Esophagus muscularis mucosa (tissue), 4 donors: ENCODE measurements around the gene MEF2A. TPM values are rescaled to one million over a fixed set of nuclear protein-coding genes. Genes with fewer than 3 reads are reported as not detected.

Experiments
- DNase-seq: peaks from one replicate; pipeline ENCODE4 v3.0.0-alpha.2; 2017; ENCODE audit errors: extremely low spot score
- H3K27ac ChIP-seq, 4 donors: fragments of 200-600 bp; sonication (generic); replicated peaks in 1 of 4; 1 replicate in 3 of 4; 2 replicates in 1 of 4; pipeline ENCODE4 v1.5.1; 2016 to 2019; ENCODE audit warnings: mild to moderate bottlenecking in 1 of 4
- H3K27me3 ChIP-seq, 4 donors: fragments of 200-600 bp; sonication (generic); one replicate each; pipeline versions ENCODE4 v1.5.1 to v1.6.0; 2016 to 2019
- H3K36me3 ChIP-seq, 4 donors: fragments of 200-600 bp; sonication (generic); one replicate each; pipeline ENCODE4 v1.5.1; 2016 to 2019
- H3K4me1 ChIP-seq, 4 donors: fragments of 200-600 bp; sonication (generic); one replicate each; pipeline ENCODE4 v1.5.1; 2016 to 2019
- H3K4me3 ChIP-seq, 4 donors: fragments of 200-600 bp; sonication (generic); 1 replicate in 2 of 4; 2 replicates in 2 of 4; pipeline ENCODE4 v1.5.1; 2016 to 2019; ENCODE audit warnings: mild to moderate bottlenecking in 4 of 4, moderate library complexity in 1 of 4
- H3K9me3 ChIP-seq, 4 donors: fragments of 200-600 bp; sonication (generic); 1 replicate in 3 of 4; 2 replicates in 1 of 4; pipeline ENCODE4 v1.5.1; 2016 to 2019
- EP300 ChIP-seq: sonication (generic); formaldehyde crosslinking; IDR thresholded peaks from one replicate; pipeline ENCODE4 v1.6.1; 2017; ENCODE audit warnings: antibody characterized with exemption
- POLR2A ChIP-seq: fragments of 450-650 bp; IDR thresholded peaks from one replicate; pipeline ENCODE4 v1.6.1; 2017; ENCODE audit warnings: antibody characterized with exemption, moderate library complexity, mild to moderate bottlenecking, low read depth
- POLR2AphosphoS5 ChIP-seq, 2 donors: sonication (generic); formaldehyde crosslinking; IDR thresholded peaks; one replicate each; pipeline ENCODE4 v1.6.1; 2017; ENCODE audit warnings: antibody characterized with exemption in 2 of 2
- WGBS: methylation state at CpG from one replicate; pipeline ENCODE4 v1.1.5; 2018; 5-methylcytosine and 5-hydroxymethylcytosine counted together
- intact Hi-C: fragments of 100-400 bp; cut with DNase I; formaldehyde crosslinking; loops from one replicate; pipeline ENCODE4 v1.15.1; 2023
- total RNA-seq, 4 donors: library from RNA; depleted of rRNA; stranded (reverse); fragments of >200 nt; gene quantifications; one replicate each; pipeline versions ENCODE4 v1.1.0 to v1.2.1, GENCODE V29; 2016
- TF ChIP-seq, protein P1 (sequence below), 3 experiments: fragments of 200-600 bp in 2 of 3; fragments of 450-650 bp in 1 of 3; sonication (generic) in 2 of 3; IDR thresholded peaks; one replicate each; pipeline ENCODE4 v1.5.1; 2017 to 2019; ENCODE audit warnings: antibody characterized with exemption in 3 of 3, mild to moderate bottlenecking in 2 of 3, moderate library complexity in 1 of 3

The MEF2A gene
- total RNA-seq, 4 donors from 2014 or later: 63.1 to 76.7 (median 73.3) TPM

DNA sequence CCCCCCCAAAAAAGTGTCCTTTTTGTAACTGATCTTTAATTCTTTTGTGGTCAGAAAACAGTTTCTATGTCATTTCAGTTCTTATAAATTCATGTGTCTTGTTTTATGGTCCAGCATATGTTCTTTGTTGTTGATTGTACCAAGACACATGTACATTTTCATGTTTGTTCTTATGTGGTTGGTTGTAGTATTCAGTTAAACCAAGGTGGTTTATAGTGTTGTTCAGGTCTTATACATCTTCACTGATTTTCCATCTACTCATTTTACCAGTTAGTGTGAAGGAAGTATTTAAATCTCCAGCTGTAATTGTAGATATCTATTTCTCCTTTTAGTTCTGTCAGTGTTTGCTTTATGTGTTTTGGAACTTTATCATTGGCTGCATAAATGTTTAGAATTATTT is 24.0 kb downstream of the MEF2A start:
- intact Hi-C loops: no loop called here
- DNase-seq: no peak
- TF ChIP-seq, protein P1, sequence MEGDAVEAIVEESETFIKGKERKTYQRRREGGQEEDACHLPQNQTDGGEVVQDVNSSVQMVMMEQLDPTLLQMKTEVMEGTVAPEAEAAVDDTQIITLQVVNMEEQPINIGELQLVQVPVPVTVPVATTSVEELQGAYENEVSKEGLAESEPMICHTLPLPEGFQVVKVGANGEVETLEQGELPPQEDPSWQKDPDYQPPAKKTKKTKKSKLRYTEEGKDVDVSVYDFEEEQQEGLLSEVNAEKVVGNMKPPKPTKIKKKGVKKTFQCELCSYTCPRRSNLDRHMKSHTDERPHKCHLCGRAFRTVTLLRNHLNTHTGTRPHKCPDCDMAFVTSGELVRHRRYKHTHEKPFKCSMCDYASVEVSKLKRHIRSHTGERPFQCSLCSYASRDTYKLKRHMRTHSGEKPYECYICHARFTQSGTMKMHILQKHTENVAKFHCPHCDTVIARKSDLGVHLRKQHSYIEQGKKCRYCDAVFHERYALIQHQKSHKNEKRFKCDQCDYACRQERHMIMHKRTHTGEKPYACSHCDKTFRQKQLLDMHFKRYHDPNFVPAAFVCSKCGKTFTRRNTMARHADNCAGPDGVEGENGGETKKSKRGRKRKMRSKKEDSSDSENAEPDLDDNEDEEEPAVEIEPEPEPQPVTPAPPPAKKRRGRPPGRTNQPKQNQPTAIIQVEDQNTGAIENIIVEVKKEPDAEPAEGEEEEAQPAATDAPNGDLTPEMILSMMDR (IDR thresholded peaks at IDR 0.05): no peak
- TF ChIP-seq POLR2AphosphoS5 (IDR thresholded peaks at IDR 0.05) (no peak), EP300 (no peak), POLR2A (no peak)
- no peaks in the 10 kb centered on the region for H3K27me3 ChIP-seq
- peaks cover 29 to 42% (median 34%) of the 10 kb centered on the region in 4 donors for H3K4me1 ChIP-seq
- H3K27ac ChIP-seq: no peak overlapping the region
- H3K36me3 ChIP-seq: no peaks in the 10 kb centered on the region
- peaks cover 0 to 18% (median 6%) of the 10 kb centered on the region in 4 donors for H3K9me3 ChIP-seq
- no peak overlapping the region for H3K4me3 ChIP-seq

DNA sequence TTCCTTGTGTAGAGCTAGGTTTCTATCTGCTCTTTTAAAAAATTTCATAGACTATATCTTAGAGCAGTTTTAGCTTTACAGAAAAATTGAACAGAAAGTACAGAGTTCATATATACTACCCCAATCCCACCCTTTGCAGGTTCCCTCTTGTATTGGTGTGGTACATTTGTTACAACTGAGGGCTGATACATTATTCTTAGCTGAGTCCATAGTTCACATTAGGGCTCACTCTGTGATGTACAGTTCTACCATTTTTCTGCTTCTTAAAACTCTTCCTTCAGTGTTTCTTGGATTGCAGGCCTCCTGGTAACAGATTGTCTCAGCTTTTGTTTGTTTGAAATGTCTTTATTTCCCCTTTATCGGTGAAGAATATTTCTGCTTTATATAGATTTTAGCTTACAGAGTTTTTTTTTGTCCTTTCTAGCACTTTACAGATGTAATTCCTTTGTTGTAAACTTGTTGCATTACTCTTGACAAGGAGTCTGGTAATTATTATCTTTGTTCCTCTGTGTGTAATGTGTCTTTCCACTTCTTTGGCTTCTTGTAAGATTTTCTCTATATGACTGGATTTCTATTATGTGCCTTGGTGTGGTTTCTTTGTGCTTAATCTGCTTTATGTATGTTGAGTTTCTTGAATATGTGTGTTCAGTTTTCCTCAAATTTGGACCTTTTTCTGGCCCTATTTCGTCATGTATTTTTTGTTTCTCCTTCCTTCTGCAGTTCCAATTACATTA is 25.3 kb downstream of the MEF2A start:
- Histone ChIP-seq H3K36me3 (no peaks in the 10 kb centered on the region), H3K27ac (no peak overlapping the region), H3K27me3 (no peaks in the 10 kb centered on the region), H3K4me3 (no peak overlapping the region), H3K4me1 (peaks cover 40 to 53% (median 43%) of the 10 kb centered on the region in 4 donors), H3K9me3 (peaks cover 0 to 12% (median 4%) of the 10 kb centered on the region in 4 donors)
- WGBS: 87% methylated on average over 2 of the region's 2 CpGs
- no peak for TF ChIP-seq EP300
- no peak for TF ChIP-seq POLR2A
- TF ChIP-seq, protein P1 (IDR thresholded peaks at IDR 0.05): no peak
- TF ChIP-seq POLR2AphosphoS5 (IDR thresholded peaks at IDR 0.05): no peak
- DNase-seq: no peak
- intact Hi-C loops: no loop called here

DNA sequence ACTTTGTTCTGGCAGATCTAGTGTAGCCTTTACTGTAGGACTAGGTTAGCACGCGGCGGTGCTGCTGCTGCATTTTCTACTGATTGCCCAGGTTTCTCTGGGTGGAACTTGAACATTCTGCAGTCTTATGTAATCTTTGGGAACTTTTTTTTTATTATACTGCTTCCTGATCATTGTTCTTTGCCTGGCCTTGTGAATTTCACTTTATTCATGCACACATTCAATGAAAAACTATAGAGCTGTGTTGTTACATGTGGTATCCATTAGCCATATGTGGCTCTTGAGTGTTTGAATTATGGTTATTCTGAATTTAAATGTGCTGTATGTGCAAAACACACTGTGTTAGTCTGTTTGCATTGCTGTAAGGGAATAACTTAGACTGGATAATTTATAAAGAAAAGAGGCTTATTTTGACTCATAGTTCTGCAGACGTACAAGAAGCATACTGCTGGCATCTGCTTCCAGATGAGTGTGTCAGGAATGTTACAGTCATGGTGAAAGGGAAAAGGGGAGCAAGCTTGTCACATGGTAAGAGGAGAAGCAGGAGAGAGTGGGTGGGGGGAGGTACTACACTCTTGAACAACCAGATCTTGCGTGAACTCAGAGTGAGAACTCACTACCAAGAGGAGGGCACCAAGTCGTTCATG is 26.5 kb downstream of the MEF2A start:
- TF ChIP-seq POLR2AphosphoS5 (IDR thresholded peaks at IDR 0.05) (no peak), POLR2A (no peak), EP300 (no peak)
- TF ChIP-seq, protein P1 (IDR thresholded peaks at IDR 0.05): no peak
- Histone ChIP-seq H3K27ac (no peak overlapping the region), H3K27me3 (no peaks in the 10 kb centered on the region), H3K9me3 (peaks cover 0 to 5% (median 0%) of the 10 kb centered on the region in 4 donors), H3K4me1 (peaks cover 42 to 61% (median 48%) of the 10 kb centered on the region in 4 donors), H3K36me3 (no peaks in the 10 kb centered on the region), H3K4me3 (no peak overlapping the region)
- intact Hi-C loops: no loop called here
- 76% methylated on average over 6 of the region's 6 CpGs for WGBS
- no peak for DNase-seq

DNA sequence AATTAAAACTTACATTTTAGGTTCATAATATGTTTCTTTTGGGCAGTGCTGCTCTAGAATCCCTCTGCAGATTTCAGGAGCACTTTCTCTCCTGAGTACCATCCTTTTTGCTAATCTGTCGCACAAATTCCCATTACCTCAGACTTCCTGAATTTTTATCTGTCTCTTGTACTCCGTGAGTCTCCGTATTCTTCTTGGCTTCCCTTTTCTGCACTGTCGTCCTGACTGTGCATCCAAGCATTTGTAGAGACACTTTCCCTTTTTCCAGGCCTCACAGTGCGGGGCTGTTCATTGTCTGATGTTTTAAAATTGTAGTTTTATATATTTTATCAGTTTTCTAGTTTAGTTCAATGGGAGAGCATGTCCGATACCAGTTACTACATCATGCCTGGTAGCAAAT is 27.3 kb downstream of the MEF2A start:
- DNase-seq: no peak
- H3K4me1 ChIP-seq: peaks cover 42 to 61% (median 48%) of the 10 kb centered on the region in 4 donors
- H3K27me3 ChIP-seq: no peaks in the 10 kb centered on the region
- no peak overlapping the region for H3K4me3 ChIP-seq
- WGBS: 78% methylated on average over 6 of the region's 6 CpGs
- H3K9me3 ChIP-seq: peaks cover 0 to under 1% (median 0%) of the 10 kb centered on the region in 4 donors
- no peaks in the 10 kb centered on the region for H3K36me3 ChIP-seq
- intact Hi-C loops: no loop called here
- no peak overlapping the region for H3K27ac ChIP-seq
- TF ChIP-seq, protein P1 (IDR thresholded peaks at IDR 0.05): no peak
- no peak for TF ChIP-seq POLR2AphosphoS5 (IDR thresholded peaks at IDR 0.05)
- no peak for TF ChIP-seq POLR2A
- no peak for TF ChIP-seq EP300
